ENCODE results near the gene USP15.

USP15 gene

GRCh38 chr12:62371661-62372060 is 111.5 kb downstream of the USP15 start:
- Histone ChIP-seq H3K27me3 (ENCODE audit: low read depth, low read length) (no peaks in the 10 kb centered on the region), H2AFZ (ENCODE audit: low read depth, low read length) (no peak overlapping the region), H3K36me3 (replicated peaks; ENCODE audit: low read depth, low read length) (no peaks in the 10 kb centered on the region), H3K9ac (ENCODE audit: low read length) (no peak overlapping the region), H3K4me2 (ENCODE audit: low read length) (no peak overlapping the region), H3K9me3 (ENCODE audit: insufficient read depth, low read length) (no peaks in the 10 kb centered on the region), H3K4me1 (ENCODE audit: low read length) (peaks cover 7% of the 10 kb centered on the region), H3K79me2 (ENCODE audit: low read length) (peaks cover 9% of the 10 kb centered on the region; the same call in 1 of the 2 replicates), H4K20me1 (ENCODE audit: insufficient read depth, low read length) (0 out of 2 replicates have a peak, but pooled peaks cover 3% of the 10 kb centered on the region), H3K4me3 (ENCODE audit: low read length) (no peak overlapping the region), H3K27ac (ENCODE audit: low read length) (no peak overlapping the region)
- TF ChIP-seq CTCF (IDR thresholded peaks at IDR 0.05; ENCODE audit: low read depth, low read length), result no peak
- TF ChIP-seq EZH2phosphoT487 (IDR thresholded peaks at IDR 0.05; ENCODE audit: low read depth), result no peak

- Histone ChIP-seq H4K20me1 (ENCODE audit: insufficient read depth, low read length) (0 out of 2 replicates have a peak, but pooled peaks cover 3% of the 10 kb centered on the region), H2AFZ (ENCODE audit: low read depth, low read length) (no peak overlapping the region), H3K4me1 (ENCODE audit: low read length) (peaks cover 7% of the 10 kb centered on the region), H3K9me3 (ENCODE audit: insufficient read depth, low read length) (no peaks in the 10 kb centered on the region), H3K9ac (ENCODE audit: low read length) (no peak overlapping the region), H3K79me2 (ENCODE audit: low read length) (0 out of 2 replicates have a peak, but pooled peaks cover 5% of the 10 kb centered on the region), H3K27me3 (ENCODE audit: low read depth, low read length) (no peaks in the 10 kb centered on the region), H3K4me3 (ENCODE audit: low read length) (no peak overlapping the region), H3K27ac (ENCODE audit: low read length) (no peak overlapping the region), H3K4me2 (ENCODE audit: low read length) (no peak overlapping the region), H3K36me3 (replicated peaks; ENCODE audit: low read depth, low read length) (no peaks in the 10 kb centered on the region)
- TF ChIP-seq CTCF (IDR thresholded peaks at IDR 0.05; ENCODE audit: low read depth, low read length) (no peak), EZH2phosphoT487 (IDR thresholded peaks at IDR 0.05; ENCODE audit: low read depth) (no peak)
Observed at GRCh38 chr12:62372134-62372533, 111.9 kb downstream of the USP15 start.

GRCh38 chr12:62372825-62373224 is 112.6 kb downstream of the USP15 start:
- no peaks in the 10 kb centered on the region for H3K36me3 ChIP-seq (replicated peaks; ENCODE audit: low read depth, low read length)
- TF ChIP-seq CTCF (IDR thresholded peaks at IDR 0.05; ENCODE audit: low read depth, low read length), result no peak
- TF ChIP-seq EZH2phosphoT487 (IDR thresholded peaks at IDR 0.05; ENCODE audit: low read depth), result no peak
- no peak overlapping the region for H3K4me2 ChIP-seq (ENCODE audit: low read length)
- no peaks in the 10 kb centered on the region for H3K9me3 ChIP-seq (ENCODE audit: insufficient read depth, low read length)
- H4K20me1 ChIP-seq (ENCODE audit: insufficient read depth, low read length), result 0 out of 2 replicates have a peak, but pooled peaks cover 3% of the 10 kb centered on the region
- no peaks in the 10 kb centered on the region for H3K27me3 ChIP-seq (ENCODE audit: low read depth, low read length)
- H3K9ac ChIP-seq (ENCODE audit: low read length), result no peak overlapping the region
- no peak overlapping the region for H3K4me3 ChIP-seq (ENCODE audit: low read length)
- peaks cover 7% of the 10 kb centered on the region for H3K4me1 ChIP-seq (ENCODE audit: low read length)
- H3K79me2 ChIP-seq (ENCODE audit: low read length), result 0 out of 2 replicates have a peak, but pooled peaks cover 3% of the 10 kb centered on the region
- no peak overlapping the region for H2AFZ ChIP-seq (ENCODE audit: low read depth, low read length)
- no peak overlapping the region for H3K27ac ChIP-seq (ENCODE audit: low read length)

- no peaks in the 10 kb centered on the region for H3K27me3 ChIP-seq (ENCODE audit: low read depth, low read length)
- H3K79me2 ChIP-seq (ENCODE audit: low read length), result no peaks in the 10 kb centered on the region
- H3K4me3 ChIP-seq (ENCODE audit: low read length), result no peak overlapping the region
Observed at GRCh38 chr12:62375603-62376002, 115.4 kb downstream of the USP15 start.

More at GRCh38 chr12:62375603-62376002, 115.4 kb downstream of the USP15 start:
- Histone ChIP-seq H3K4me1 (ENCODE audit: low read length) (peaks cover 7% of the 10 kb centered on the region), H3K36me3 (replicated peaks; ENCODE audit: low read depth, low read length) (no peaks in the 10 kb centered on the region), H3K27ac (ENCODE audit: low read length) (no peak overlapping the region), H2AFZ (ENCODE audit: low read depth, low read length) (no peak overlapping the region), H3K9me3 (ENCODE audit: insufficient read depth, low read length) (no peaks in the 10 kb centered on the region), H4K20me1 (ENCODE audit: insufficient read depth, low read length) (no peaks in the 10 kb centered on the region), H3K9ac (ENCODE audit: low read length) (no peak overlapping the region), H3K4me2 (ENCODE audit: low read length) (no peak overlapping the region)
- TF ChIP-seq CTCF (IDR thresholded peaks at IDR 0.05; ENCODE audit: low read depth, low read length), result no peak
- TF ChIP-seq EZH2phosphoT487 (IDR thresholded peaks at IDR 0.05; ENCODE audit: low read depth), result no peak

Data from OCI-LY3 (cell line).